CD14-positive monocyte (primary cell): ENCODE measurements around the gene MRPS6. TPM values are rescaled to one million over a fixed set of nuclear protein-coding genes. Genes with fewer than 3 reads are reported as not detected.

ENCODE experiments used
- DNase-seq, 3 donors: peaks; one replicate each; pipeline ENCODE4 v3.0.0-alpha.2; 2011 to 2022
- H2AFZ ChIP-seq: 2 replicates; pipeline ENCODE4 v1.6.0; 2012; ENCODE audit warnings: mild to moderate bottlenecking, low read depth, low read length, inconsistent platforms; ENCODE audit not compliant: insufficient read depth, poor library complexity, severe bottlenecking
- H3K27ac ChIP-seq, 2 donors: 1 replicate in 1 of 2; 2 replicates in 1 of 2; pipeline ENCODE4 v1.5.1; 2012 to 2013; ENCODE audit warnings: low read length in 2 of 2, control low read depth in 1 of 2, inconsistent platforms in 1 of 2, low read depth in 1 of 2, mild to moderate bottlenecking in 1 of 2
- H3K27me3 ChIP-seq, 2 donors: one replicate each; pipeline versions ENCODE4 v1.6.0 to v1.6.1; 2011 to 2013; ENCODE audit warnings: low read length in 2 of 2; ENCODE audit not compliant: control insufficient read depth in 2 of 2, insufficient read depth in 2 of 2
- H3K36me3 ChIP-seq, 2 donors: replicated peaks in 1 of 2; 1 replicate in 1 of 2; 2 replicates in 1 of 2; pipeline versions ENCODE4 v1.5.1 to v1.6.1; 2012 to 2013; ENCODE audit warnings: low read length in 2 of 2, control low read depth in 1 of 2, inconsistent platforms in 1 of 2, mild to moderate bottlenecking in 1 of 2; ENCODE audit not compliant: insufficient read depth in 2 of 2, control insufficient read depth in 1 of 2
- H3K4me1 ChIP-seq, 2 donors: 1 replicate in 1 of 2; 2 replicates in 1 of 2; pipeline versions ENCODE4 v1.5.1 to v1.6.1; 2012 to 2013; ENCODE audit warnings: low read length in 2 of 2, control low read depth in 1 of 2, inconsistent platforms in 1 of 2, mild to moderate bottlenecking in 1 of 2, moderate library complexity in 1 of 2; ENCODE audit not compliant: insufficient read depth in 2 of 2, control insufficient read depth in 1 of 2
- H3K4me2 ChIP-seq: replicated peaks from 2 replicates; pipeline ENCODE3; 2012; ENCODE audit warnings: low read length, moderate library complexity, mild to moderate bottlenecking; ENCODE audit not compliant: poor library complexity, severe bottlenecking; ENCODE audit errors: extremely low read depth
- H3K4me3 ChIP-seq, 3 experiments: fragments of 200-600 bp in 1 of 3; sonication (generic) in 1 of 3; replicated peaks in 1 of 3; 1 replicate in 2 of 3; 2 replicates in 1 of 3; pipeline ENCODE4 v1.5.1; 2011 to 2013; ENCODE audit warnings: low read length in 3 of 3, mild to moderate bottlenecking in 3 of 3, control low read depth in 2 of 3, low read depth in 2 of 3, inconsistent platforms in 1 of 3, moderate library complexity in 1 of 3
- H3K79me2 ChIP-seq: 2 replicates; pipeline ENCODE4 v1.6.0; 2012; ENCODE audit warnings: mild to moderate bottlenecking, control low read depth, inconsistent platforms, low read length, moderate library complexity; ENCODE audit not compliant: insufficient read depth
- H3K9ac ChIP-seq: 2 replicates; pipeline ENCODE4 v1.6.0; 2017; ENCODE audit warnings: low read length, mild to moderate bottlenecking; ENCODE audit not compliant: insufficient read depth, poor library complexity, severe bottlenecking
- H3K9me3 ChIP-seq, 2 donors: replicated peaks in 1 of 2; 1 replicate in 1 of 2; 2 replicates in 1 of 2; pipeline versions ENCODE4 v1.5.1 to v1.6.1; 2012 to 2013; ENCODE audit warnings: low read length in 2 of 2, control low read depth in 1 of 2; ENCODE audit not compliant: control insufficient read depth in 1 of 2, insufficient read depth in 1 of 2
- H4K20me1 ChIP-seq: 2 replicates; pipeline ENCODE4 v1.6.0; 2012; ENCODE audit warnings: mild to moderate bottlenecking, low read length, control low read depth, moderate library complexity; ENCODE audit not compliant: insufficient read depth
- H3K27ac Mint-ChIP-seq, 7 donors: one replicate each; pipeline ENCODE4 v1.8.0; 2020; ENCODE audit warnings: mild to moderate bottlenecking in 7 of 7, mixed read lengths in 7 of 7, moderate library complexity in 6 of 7, inconsistent platforms in 2 of 7
- H3K27me3 Mint-ChIP-seq, 3 donors: one replicate each; pipeline ENCODE4 v1.8.0; 2021 to 2022; ENCODE audit warnings: low read depth in 3 of 3, mild to moderate bottlenecking in 3 of 3, mixed read lengths in 3 of 3, moderate library complexity in 3 of 3, inconsistent platforms in 1 of 3
- H3K36me3 Mint-ChIP-seq, 2 donors: one replicate each; pipeline ENCODE4 v1.8.0; 2020; ENCODE audit warnings: mixed read lengths in 2 of 2, inconsistent platforms in 1 of 2, mild to moderate bottlenecking in 1 of 2
- H3K4me1 Mint-ChIP-seq: one replicate; pipeline ENCODE4 v1.8.0; 2020; ENCODE audit warnings: mild to moderate bottlenecking, mixed read lengths
- H3K4me3 Mint-ChIP-seq, 2 donors: one replicate each; pipeline ENCODE4 v1.8.0; 2020; ENCODE audit warnings: mild to moderate bottlenecking in 2 of 2, mixed read lengths in 2 of 2, moderate library complexity in 1 of 2
- H3K9me3 Mint-ChIP-seq, 7 donors: one replicate each; pipeline ENCODE4 v1.8.0; 2020 to 2022; ENCODE audit warnings: mixed read lengths in 7 of 7, mild to moderate bottlenecking in 6 of 7, moderate library complexity in 6 of 7, inconsistent platforms in 2 of 7
- CTCF ChIP-seq: fragments of 200-600 bp; IDR thresholded peaks from one replicate; pipeline ENCODE4 v1.8.0; 2022; ENCODE audit warnings: antibody characterized with exemption, mild to moderate bottlenecking
- WGBS: methylation state at CpG from one replicate; pipeline ENCODE4 v1.1.5; 2013; ENCODE audit warnings: missing lambda C conversion rate; ENCODE audit not compliant: insufficient coverage; 5-methylcytosine and 5-hydroxymethylcytosine counted together
- intact Hi-C, 2 donors: fragments of 100-400 bp; cut with micrococcal nuclease; formaldehyde crosslinking; loops; one replicate each; pipeline versions ENCODE4 v1.15.0 to v1.15.1; 2023
- polyA plus RNA-seq, 3 donors: library from polyadenylated mRNA; depleted of rRNA in 1 of 3; unstranded in 2 of 3; stranded (reverse) in 1 of 3; fragments of 300-500 nt in 2 of 3; fragments of >200 nt in 1 of 3; fragmentation: Illumina TruSeq in 2 of 3; gene quantifications; 1 replicate in 2 of 3; 2 replicates in 1 of 3; pipeline ENCODE4 v1.2.3, GENCODE V29; 2012 to 2021

Gene MRPS6
- polyA plus RNA-seq, 3 donors: 29.8 to 124 (median 101) TPM

- peaks cover 0 to 2% (median 0%) of the 10 kb centered on the region in 7 donors for H3K9me3 Mint-ChIP-seq
- no peaks in the 10 kb centered on the region for H3K27me3 Mint-ChIP-seq
- Histone ChIP-seq H3K79me2 (peaks cover 19% of the 10 kb centered on the region), H3K9ac (no peak overlapping the region), H3K27ac (no peak overlapping the region), H3K4me2 (no peak overlapping the region), H2AFZ (no peak overlapping the region), H3K9me3 (no peaks in the 10 kb centered on the region), H3K36me3 (peaks cover 0 to 15% of the 10 kb centered on the region in 2 donors), H3K27me3 (no peaks in the 10 kb centered on the region), H3K4me3 (no peak overlapping the region), H3K4me1 (no peaks in the 10 kb centered on the region), H4K20me1 (peaks cover 69% of the 10 kb centered on the region)
- no peak overlapping the region for H3K27ac Mint-ChIP-seq
- no peak for DNase-seq
- no peak for TF ChIP-seq CTCF
- intact Hi-C loops: no loop called here
- H3K36me3 Mint-ChIP-seq: peaks cover 11 to 17% of the 10 kb centered on the region in 2 donors
- H3K4me1 Mint-ChIP-seq: peaks cover 4% of the 10 kb centered on the region
- H3K4me3 Mint-ChIP-seq: no peak overlapping the region
Measured at GRCh38 chr21:34105947-34106541, 32.7 kb downstream of the MRPS6 start.

- Histone ChIP-seq H3K9ac (no peak overlapping the region), H3K36me3 (peaks cover 0 to 12% of the 10 kb centered on the region in 2 donors), H2AFZ (no peak overlapping the region), H3K4me1 (no peaks in the 10 kb centered on the region), H3K4me3 (no peak overlapping the region), H3K79me2 (peaks cover 19% of the 10 kb centered on the region), H3K27me3 (no peaks in the 10 kb centered on the region), H3K27ac (no peak overlapping the region), H4K20me1 (peaks cover 56% of the 10 kb centered on the region), H3K4me2 (no peak overlapping the region), H3K9me3 (no peaks in the 10 kb centered on the region)
- DNase-seq: no peak
- Mint-ChIP-seq H3K9me3 (peaks cover 0 to 2% (median 0%) of the 10 kb centered on the region in 7 donors), H3K27ac (no peak overlapping the region), H3K4me3 (no peak overlapping the region), H3K36me3 (peaks cover 13 to 20% of the 10 kb centered on the region in 2 donors), H3K27me3 (no peaks in the 10 kb centered on the region), H3K4me1 (peaks cover 18% of the 10 kb centered on the region)
- no CpG with 5 or more reads among the region's 1 CpG for WGBS
- no peak for TF ChIP-seq CTCF
- intact Hi-C loops: no loop called here
Measured at GRCh38 chr21:34107606-34108005, 34.2 kb downstream of the MRPS6 start.
